ENCODE results near the gene CFLAR. TPM values are rescaled to one million over a fixed set of nuclear protein-coding genes. Genes with fewer than 3 reads are reported as not detected.

Gene CFLAR
- total RNA-seq, 1 experiment from 2014 or later, result 56.4 TPM

GRCh38 chr2:201154615-201155399 lies 38.8 kb downstream of the CFLAR start:
- Histone ChIP-seq H3K9me3 (peaks cover 7% of the 10 kb centered on the region; the same call in 1 of the 2 replicates), H3K36me3 (ENCODE audit: control insufficient read depth, insufficient read depth, low read length) (peaks cover 6% of the 10 kb centered on the region), H3K4me1 (peaks cover 40% of the 10 kb centered on the region), H3K4me3 (ENCODE audit: low read depth, low read length) (no peak overlapping the region), H3K27me3 (replicated peaks; ENCODE audit: control insufficient read depth, insufficient read depth, low read length) (no peaks in the 10 kb centered on the region)
- CTCF ChIA-PET, result interaction anchor here (0.7 kb wide), 1 partner anchor 78 kb away, joined by 3 read pairs; no protein-coding TSS in a partner anchor
- Mint-ChIP-seq H3K36me3 (ENCODE audit: insufficient read depth, unreplicated experiment) (peaks cover 60% of the 10 kb centered on the region), H3K9me3 (ENCODE audit: unreplicated experiment) (no peaks in the 10 kb centered on the region), H3K4me3 (ENCODE audit: unreplicated experiment) (no peak overlapping the region), H3K27ac (ENCODE audit: unreplicated experiment) (no peak overlapping the region), H3K4me1 (ENCODE audit: low read depth, unreplicated experiment) (peaks cover 33% of the 10 kb centered on the region), H3K27me3 (ENCODE audit: insufficient read depth, unreplicated experiment) (no peaks in the 10 kb centered on the region)
- DNase-seq, result no peak
- BruUV-seq (replicated peaks), result no TSS peak
- POLR2A ChIA-PET, result interaction anchor here (0.5 to 1.2 kb wide), 3 partner anchors 28 to 266 kb away, joined by 3 to 4 read pairs (median 4); partner anchors contain the start of genes NIF3L1 and PPIL3
- TF ChIP-seq, protein P1, sequence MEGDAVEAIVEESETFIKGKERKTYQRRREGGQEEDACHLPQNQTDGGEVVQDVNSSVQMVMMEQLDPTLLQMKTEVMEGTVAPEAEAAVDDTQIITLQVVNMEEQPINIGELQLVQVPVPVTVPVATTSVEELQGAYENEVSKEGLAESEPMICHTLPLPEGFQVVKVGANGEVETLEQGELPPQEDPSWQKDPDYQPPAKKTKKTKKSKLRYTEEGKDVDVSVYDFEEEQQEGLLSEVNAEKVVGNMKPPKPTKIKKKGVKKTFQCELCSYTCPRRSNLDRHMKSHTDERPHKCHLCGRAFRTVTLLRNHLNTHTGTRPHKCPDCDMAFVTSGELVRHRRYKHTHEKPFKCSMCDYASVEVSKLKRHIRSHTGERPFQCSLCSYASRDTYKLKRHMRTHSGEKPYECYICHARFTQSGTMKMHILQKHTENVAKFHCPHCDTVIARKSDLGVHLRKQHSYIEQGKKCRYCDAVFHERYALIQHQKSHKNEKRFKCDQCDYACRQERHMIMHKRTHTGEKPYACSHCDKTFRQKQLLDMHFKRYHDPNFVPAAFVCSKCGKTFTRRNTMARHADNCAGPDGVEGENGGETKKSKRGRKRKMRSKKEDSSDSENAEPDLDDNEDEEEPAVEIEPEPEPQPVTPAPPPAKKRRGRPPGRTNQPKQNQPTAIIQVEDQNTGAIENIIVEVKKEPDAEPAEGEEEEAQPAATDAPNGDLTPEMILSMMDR (IDR thresholded peaks at IDR 0.05; ENCODE audit: insufficient read depth in 1 of 2, low read depth in 1 of 2, low read length in 1 of 2, severe bottlenecking in 1 of 2, unreplicated experiment in 1 of 2), result no peak
- intact Hi-C loops (cut with micrococcal nuclease; ENCODE audit: unreplicated experiment), result no loop called here

DNA sequence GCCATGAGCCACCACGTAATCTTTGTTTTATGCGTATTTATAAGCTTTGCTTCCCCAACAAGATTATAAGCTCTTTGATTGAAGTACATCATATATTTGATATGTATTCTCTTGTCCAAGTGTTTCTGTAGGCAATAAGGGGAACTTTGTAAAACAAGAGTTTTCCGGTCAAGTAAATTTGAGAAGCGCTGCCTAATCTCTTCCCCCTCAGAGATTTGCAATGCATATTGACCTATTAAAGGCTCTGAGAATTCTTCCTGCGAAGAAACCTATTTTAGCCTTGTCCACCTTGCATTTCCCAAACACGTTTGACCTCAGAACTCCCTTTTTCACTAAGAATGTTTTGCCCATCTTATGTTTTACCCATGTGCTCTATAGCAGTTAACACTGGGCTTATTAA lies 40.1 kb downstream of the CFLAR start:
- Mint-ChIP-seq H3K4me1 (ENCODE audit: low read depth, unreplicated experiment) (peaks cover 30% of the 10 kb centered on the region), H3K27ac (ENCODE audit: unreplicated experiment) (no peak overlapping the region), H3K27me3 (ENCODE audit: insufficient read depth, unreplicated experiment) (no peaks in the 10 kb centered on the region), H3K36me3 (ENCODE audit: insufficient read depth, unreplicated experiment) (peaks cover 58% of the 10 kb centered on the region), H3K9me3 (ENCODE audit: unreplicated experiment) (no peaks in the 10 kb centered on the region), H3K4me3 (ENCODE audit: unreplicated experiment) (no peak overlapping the region)
- Histone ChIP-seq H3K9me3 (no peaks in the 10 kb centered on the region), H3K4me1 (peaks cover 28% of the 10 kb centered on the region), H3K36me3 (ENCODE audit: control insufficient read depth, insufficient read depth, low read length) (peaks cover 7% of the 10 kb centered on the region), H3K27me3 (replicated peaks; ENCODE audit: control insufficient read depth, insufficient read depth, low read length) (no peaks in the 10 kb centered on the region), H3K4me3 (ENCODE audit: low read depth, low read length) (no peak overlapping the region)
- CTCF ChIA-PET, result no interaction called here
- intact Hi-C loops (cut with micrococcal nuclease; ENCODE audit: unreplicated experiment), result no loop called here
- DNase-seq, result no peak
- POLR2A ChIA-PET, result no interaction called here
- BruUV-seq (replicated peaks), result no TSS peak
- TF ChIP-seq, protein P1 (IDR thresholded peaks at IDR 0.05; ENCODE audit: insufficient read depth in 1 of 2, low read depth in 1 of 2, low read length in 1 of 2, severe bottlenecking in 1 of 2, unreplicated experiment in 1 of 2), result no peak

GRCh38 chr2:201156640-201157039 lies 40.7 kb downstream of the CFLAR start:
- no peaks in the 10 kb centered on the region for H3K27me3 ChIP-seq (replicated peaks; ENCODE audit: control insufficient read depth, insufficient read depth, low read length)
- CTCF ChIA-PET, result no interaction called here
- POLR2A ChIA-PET, result no interaction called here
- peaks cover 21% of the 10 kb centered on the region for H3K4me1 ChIP-seq
- H3K9me3 ChIP-seq, result no peaks in the 10 kb centered on the region
- H3K4me3 Mint-ChIP-seq (ENCODE audit: unreplicated experiment), result no peak overlapping the region
- peaks cover 7% of the 10 kb centered on the region for H3K36me3 ChIP-seq (ENCODE audit: control insufficient read depth, insufficient read depth, low read length)
- no peak for DNase-seq
- H3K4me3 ChIP-seq (ENCODE audit: low read depth, low read length), result no peak overlapping the region
- BruUV-seq (replicated peaks), result no TSS peak
- H3K36me3 Mint-ChIP-seq (ENCODE audit: insufficient read depth, unreplicated experiment), result peaks cover 53% of the 10 kb centered on the region
- H3K27me3 Mint-ChIP-seq (ENCODE audit: insufficient read depth, unreplicated experiment), result no peaks in the 10 kb centered on the region
- H3K27ac Mint-ChIP-seq (ENCODE audit: unreplicated experiment), result no peak overlapping the region
- H3K9me3 Mint-ChIP-seq (ENCODE audit: unreplicated experiment), result no peaks in the 10 kb centered on the region
- H3K4me1 Mint-ChIP-seq (ENCODE audit: low read depth, unreplicated experiment), result peaks cover 24% of the 10 kb centered on the region
- TF ChIP-seq, protein P1 (IDR thresholded peaks at IDR 0.05; ENCODE audit: insufficient read depth in 1 of 2, low read depth in 1 of 2, low read length in 1 of 2, severe bottlenecking in 1 of 2, unreplicated experiment in 1 of 2), result no peak
- intact Hi-C loops (cut with micrococcal nuclease; ENCODE audit: unreplicated experiment), result no loop called here
